Testis (tissue), 3 donors: Measurements from ENCODE around the gene PAPOLG. TPM values are rescaled to one million over a fixed set of nuclear protein-coding genes. Genes with fewer than 3 reads are reported as not detected.

Source experiments
- DNase-seq: peaks from one replicate; pipeline ENCODE4 v3.0.0-alpha.2; 2019
- H3K27ac ChIP-seq, 2 donors: fragments of 200-600 bp; sonication (generic); one replicate each; pipeline ENCODE4 v1.5.1; 2019
- H3K27me3 ChIP-seq: fragments of 200-600 bp; sonication (generic); one replicate; pipeline ENCODE4 v1.5.1; 2019
- H3K36me3 ChIP-seq: fragments of 200-600 bp; sonication (generic); one replicate; pipeline ENCODE4 v1.5.1; 2017; ENCODE audit warnings: low read depth; ENCODE audit errors: missing control alignments
- H3K4me1 ChIP-seq: fragments of 200-600 bp; sonication (generic); one replicate; pipeline ENCODE4 v1.5.1; 2019
- H3K4me3 ChIP-seq, 2 donors: fragments of 200-600 bp; sonication (generic); one replicate each; pipeline ENCODE4 v1.5.1; 2017 to 2019
- H3K9me3 ChIP-seq: fragments of 200-600 bp; sonication (generic); one replicate; pipeline ENCODE4 v1.5.1; 2017
- CTCF ChIP-seq, 3 experiments: fragments of 450-650 bp in 2 of 3; fragments of 200-600 bp in 1 of 3; sonication (generic) in 1 of 3; IDR thresholded peaks; one replicate each; pipeline ENCODE4 v1.5.1; 2016 to 2019; ENCODE audit warnings: antibody characterized with exemption in 3 of 3, mild to moderate bottlenecking in 2 of 3, moderate library complexity in 1 of 3
- POLR2A ChIP-seq: fragments of 450-650 bp; IDR thresholded peaks from one replicate; pipeline ENCODE4 v1.6.1; 2017; ENCODE audit warnings: antibody characterized with exemption, mild to moderate bottlenecking, moderate library complexity
- WGBS, 2 donors: methylation state at CpG; one replicate each; pipeline ENCODE4 v1.1.5; 2018; 5-methylcytosine and 5-hydroxymethylcytosine counted together
- intact Hi-C: fragments of 100-400 bp; cut with DNase I; formaldehyde crosslinking; loops from one replicate; pipeline ENCODE4 v1.15.1; 2023; ENCODE audit warnings: low total_unique reads
- polyA plus RNA-seq: library from polyadenylated mRNA; stranded (reverse); fragments of 350-450 nt; fragmentation: Illumina TruSeq; extraction: RNeasy Lipid Tissue Mini Kit (QIAGEN cat#74804); gene quantifications from one replicate; pipeline ENCODE4 v1.2.3, GENCODE V29; 2014; ENCODE audit warnings: low read depth, low replicate concordance; ENCODE audit not compliant: insufficient read depth
- total RNA-seq, 2 donors: library from RNA; depleted of rRNA; stranded (reverse); fragments of >200 nt; gene quantifications; one replicate each; pipeline ENCODE4 v1.2.3, GENCODE V29; 2016

Gene PAPOLG
- total and polyA plus RNA-seq, 3 donors from 2014 or later: 17.2 to 19.0 (median 17.6) TPM

- no peak for DNase-seq
- no peak overlapping the region for H3K27ac ChIP-seq
- H3K9me3 ChIP-seq: no peaks in the 10 kb centered on the region
- no peaks in the 10 kb centered on the region for H3K4me1 ChIP-seq
- no peaks in the 10 kb centered on the region for H3K27me3 ChIP-seq
- WGBS, 2 donors: 92 to 99% methylated on average over 4 to 5 of the region's 5 CpGs
- intact Hi-C loops: no loop called here
- TF ChIP-seq CTCF (IDR thresholded peaks at IDR 0.05) (no peak), POLR2A (no peak)
- no peak overlapping the region for H3K4me3 ChIP-seq
- H3K36me3 ChIP-seq: no peaks in the 10 kb centered on the region
Measured at GRCh38 chr2:60745330-60745729, 10.7 kb upstream of the PAPOLG start.

- Histone ChIP-seq H3K27ac (no peak overlapping the region), H3K4me3 (no peak overlapping the region), H3K9me3 (no peaks in the 10 kb centered on the region), H3K4me1 (no peaks in the 10 kb centered on the region), H3K27me3 (no peaks in the 10 kb centered on the region), H3K36me3 (no peaks in the 10 kb centered on the region)
- 76 to 81% methylated on average over 4 to 7 of the region's 7 CpGs for WGBS, 2 donors
- intact Hi-C loops: no loop called here
- DNase-seq: no peak
- no peak for TF ChIP-seq POLR2A
- TF ChIP-seq CTCF (IDR thresholded peaks at IDR 0.05): no peak
Measured at GRCh38 chr2:60745761-60746160, 10.3 kb upstream of the PAPOLG start.

GRCh38 chr2:60746318-60746717 is 9.8 kb upstream of the PAPOLG start:
- no peak overlapping the region for H3K27ac ChIP-seq
- H3K36me3 ChIP-seq: no peaks in the 10 kb centered on the region
- no peak overlapping the region for H3K4me3 ChIP-seq
- H3K9me3 ChIP-seq: no peaks in the 10 kb centered on the region
- WGBS, 2 donors: 74 to 76% methylated on average over 8 of the region's 8 CpGs
- H3K4me1 ChIP-seq: no peaks in the 10 kb centered on the region
- H3K27me3 ChIP-seq: no peaks in the 10 kb centered on the region
- DNase-seq: no peak
- intact Hi-C loops: no loop called here
- TF ChIP-seq CTCF (IDR thresholded peaks at IDR 0.05) (no peak), POLR2A (no peak)

- no peaks in the 10 kb centered on the region for H3K36me3 ChIP-seq
- no peak overlapping the region for H3K4me3 ChIP-seq
- WGBS, 2 donors: 78 to 90% methylated on average over 1 of the region's 1 CpG
- no peaks in the 10 kb centered on the region for H3K9me3 ChIP-seq
- no peaks in the 10 kb centered on the region for H3K4me1 ChIP-seq
- no peak for TF ChIP-seq CTCF (IDR thresholded peaks at IDR 0.05)
- no peak for TF ChIP-seq POLR2A
- DNase-seq: no peak
- H3K27me3 ChIP-seq: no peaks in the 10 kb centered on the region
- intact Hi-C loops: no loop called here
- no peak overlapping the region for H3K27ac ChIP-seq
Measured at GRCh38 chr2:60759654-60760053, 3.6 kb downstream of the PAPOLG start.

GRCh38 chr2:60764736-60765534 is 8.9 kb downstream of the PAPOLG start:
- no peaks in the 10 kb centered on the region for H3K9me3 ChIP-seq
- DNase-seq: no peak
- H3K27ac ChIP-seq: no peak overlapping the region
- peaks cover 2% of the 10 kb centered on the region for H3K36me3 ChIP-seq
- intact Hi-C loops: no loop called here
- TF ChIP-seq POLR2A (no peak), CTCF (IDR thresholded peaks at IDR 0.05) (no peak)
- 81 to 87% methylated on average over 3 of the region's 3 CpGs for WGBS, 2 donors
- no peaks in the 10 kb centered on the region for H3K4me1 ChIP-seq
- H3K4me3 ChIP-seq: no peak overlapping the region
- no peaks in the 10 kb centered on the region for H3K27me3 ChIP-seq
